HK-2 (cell line): Measurements from ENCODE around the gene DAP.
A peak's percentile ranks its signal among the peaks of the same experiment; 100 is the strongest.
"Not testable (repeated sequence)": the region's sequence is repeated elsewhere in the genome, so short reads cannot be mapped to it uniquely, and the experiment has no call there.

ENCODE experiments used
- DNase-seq: peaks from one replicate; pipeline ENCODE4 v3.0.0-alpha.2; 2018; ENCODE audit not compliant: unreplicated experiment

Gene DAP

GRCh38 chr5:10761185-10761932, at the start of gene DAP:
Gene DAP (minus strand): TSS chr5:10761234. CDS start chr5:10761068, 166 bp downstream.
- DNase-seq: peak; percentile 82

- DNase-seq: no peak
Observed at GRCh38 chr5:10808347-10809226, 47.6 kb upstream of the DAP start.

- DNase-seq: no peak
Observed at GRCh38 chr5:10801931-10802666, 41.1 kb upstream of the DAP start.

- no peak for DNase-seq
Observed at GRCh38 chr5:10800852-10801251, 39.8 kb upstream of the DAP start.

GRCh38 chr5:10797261-10797660, 36.2 kb upstream of the DAP start:
- no peak for DNase-seq

DNA sequence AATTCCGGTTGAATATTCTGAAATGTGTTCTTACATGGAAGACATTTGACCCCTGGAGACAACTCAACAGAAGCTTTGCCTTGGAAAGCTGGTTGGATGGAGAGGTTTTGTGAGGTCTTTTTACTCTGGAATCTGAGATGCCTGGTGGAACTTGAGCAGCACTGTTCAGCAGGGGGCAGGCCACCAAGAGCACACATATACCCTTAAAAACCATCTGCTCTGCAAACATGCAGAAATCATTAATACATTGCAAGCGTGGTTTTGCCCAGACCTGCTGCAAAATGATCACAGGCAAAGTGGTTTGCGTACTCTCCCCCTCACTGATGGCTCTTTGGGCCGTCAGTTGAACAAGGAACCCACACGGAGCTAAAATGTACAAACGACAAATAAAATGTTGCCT, 32.8 kb upstream of the DAP start:
- no peak for DNase-seq

GRCh38 chr5:10792336-10792735, 31.3 kb upstream of the DAP start:
- no peak for DNase-seq

DNA sequence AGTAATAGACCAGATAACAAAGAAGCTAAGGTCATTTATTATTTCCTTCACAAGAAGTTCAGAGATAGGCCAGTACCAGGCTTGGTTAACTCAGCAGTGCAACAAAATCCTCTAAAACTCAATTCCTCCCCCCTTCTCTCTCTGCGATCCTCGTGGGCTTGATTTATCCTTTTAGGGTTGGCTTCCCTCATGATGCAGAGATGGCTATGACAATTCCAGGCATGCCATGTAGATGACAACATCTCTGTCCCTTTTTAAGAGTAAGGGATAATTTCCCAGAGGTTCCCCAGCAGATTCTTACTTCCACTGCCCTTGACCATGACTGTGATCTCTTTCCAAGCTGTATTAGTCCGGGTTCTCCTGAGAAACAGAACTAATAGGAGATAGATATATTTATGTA, 28.7 kb upstream of the DAP start:
- DNase-seq: no peak

DNA sequence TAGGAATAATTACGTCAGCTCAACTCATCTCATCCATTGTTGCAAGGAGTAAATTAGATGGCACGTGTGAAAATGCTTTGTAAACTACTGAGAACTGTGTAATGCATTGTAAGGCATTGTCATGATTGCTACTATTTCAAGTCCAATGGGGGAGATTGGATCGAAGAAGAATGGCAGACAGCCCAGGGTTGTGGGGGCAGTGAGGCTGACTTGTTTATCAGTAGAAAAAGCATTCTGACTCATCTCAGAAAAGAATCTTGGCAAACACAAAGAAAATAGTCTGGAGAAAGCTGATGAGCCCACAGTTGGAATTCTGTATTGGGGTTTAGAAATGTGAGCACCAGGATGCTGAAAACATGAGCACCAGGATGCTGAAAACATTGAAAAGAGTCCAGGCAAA, 28.0 kb upstream of the DAP start:
- no peak for DNase-seq

DNA sequence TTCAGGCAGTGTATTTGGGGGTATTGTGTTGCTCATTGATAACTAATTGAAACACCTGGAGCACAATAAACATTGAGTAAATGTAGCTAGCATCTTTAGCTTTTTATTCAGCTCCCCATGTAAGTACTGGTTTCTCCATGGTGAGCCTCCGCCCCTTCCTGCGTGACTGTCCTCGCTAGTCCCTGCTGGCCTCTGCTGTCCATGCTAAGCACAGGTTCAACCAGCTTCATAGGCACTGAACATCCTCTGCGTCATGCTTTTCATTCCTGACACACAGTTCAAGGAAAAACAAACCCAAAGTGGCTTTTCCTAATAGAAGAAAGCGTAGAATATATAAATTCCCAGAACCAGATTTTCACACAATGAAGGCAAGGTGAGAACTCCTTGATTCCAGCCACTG, 27.3 kb upstream of the DAP start:
- no peak for DNase-seq

- DNase-seq: no peak
Observed at GRCh38 chr5:10786835-10787234, 25.8 kb upstream of the DAP start.

- not testable (repeated sequence) for DNase-seq
Observed at GRCh38 chr5:10780208-10780607, 19.2 kb upstream of the DAP start.

DNA sequence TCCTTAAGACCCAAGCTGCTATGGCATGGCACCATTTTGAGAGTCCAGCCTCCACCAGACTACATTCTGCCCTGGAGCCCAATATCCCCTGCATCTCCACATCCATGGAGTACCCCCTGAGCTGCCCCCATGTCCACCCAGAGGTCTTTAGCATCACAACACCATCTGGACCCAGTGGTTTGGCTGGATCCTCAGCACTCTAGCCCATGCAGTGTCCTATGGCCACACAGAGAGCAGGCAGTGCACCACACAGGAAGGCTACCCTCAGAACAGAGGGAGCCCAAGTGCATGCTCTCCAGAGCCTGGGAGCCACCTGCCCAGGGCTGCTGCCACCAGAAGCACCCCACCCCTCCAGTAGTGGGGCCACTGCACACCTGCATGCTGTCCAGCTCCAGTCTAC, 18.6 kb upstream of the DAP start:
- DNase-seq: no peak

DNA sequence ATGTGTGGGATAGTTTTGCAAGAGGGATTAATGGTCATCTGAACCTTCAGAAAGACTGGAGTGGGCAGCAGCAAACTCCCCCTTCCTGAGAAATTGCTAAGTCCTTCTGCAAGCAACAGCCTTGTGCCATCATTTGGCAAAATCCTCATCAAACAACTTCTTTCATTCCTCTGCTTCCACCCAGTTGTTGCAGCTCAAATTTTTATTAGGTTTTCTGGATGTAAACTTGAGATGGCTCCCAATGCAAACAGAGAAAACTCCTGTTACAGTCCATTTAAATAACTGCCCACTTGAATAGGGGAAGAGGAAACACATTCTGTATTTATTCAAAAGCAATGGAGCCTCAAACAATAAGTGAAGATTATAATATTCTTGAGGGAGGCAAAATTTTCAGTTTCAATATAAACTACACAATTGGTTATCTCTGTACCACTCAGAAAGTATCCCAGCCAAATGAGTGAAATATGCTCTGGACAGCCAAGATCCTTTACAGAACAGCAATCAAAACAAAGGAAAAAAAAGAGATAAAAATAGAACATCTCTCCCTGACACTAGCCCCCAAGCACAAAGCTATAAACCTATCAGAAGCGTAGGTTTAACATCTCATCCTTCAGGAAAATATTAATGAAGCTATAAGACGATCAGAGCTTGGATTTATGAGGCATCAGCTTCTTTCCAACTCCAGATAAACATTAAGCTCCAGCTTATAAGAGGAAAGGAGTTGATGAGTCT, 17.3 kb upstream of the DAP start:
- no peak for DNase-seq

GRCh38 chr5:10775646-10776045, 14.6 kb upstream of the DAP start:
- DNase-seq: no peak

DNA sequence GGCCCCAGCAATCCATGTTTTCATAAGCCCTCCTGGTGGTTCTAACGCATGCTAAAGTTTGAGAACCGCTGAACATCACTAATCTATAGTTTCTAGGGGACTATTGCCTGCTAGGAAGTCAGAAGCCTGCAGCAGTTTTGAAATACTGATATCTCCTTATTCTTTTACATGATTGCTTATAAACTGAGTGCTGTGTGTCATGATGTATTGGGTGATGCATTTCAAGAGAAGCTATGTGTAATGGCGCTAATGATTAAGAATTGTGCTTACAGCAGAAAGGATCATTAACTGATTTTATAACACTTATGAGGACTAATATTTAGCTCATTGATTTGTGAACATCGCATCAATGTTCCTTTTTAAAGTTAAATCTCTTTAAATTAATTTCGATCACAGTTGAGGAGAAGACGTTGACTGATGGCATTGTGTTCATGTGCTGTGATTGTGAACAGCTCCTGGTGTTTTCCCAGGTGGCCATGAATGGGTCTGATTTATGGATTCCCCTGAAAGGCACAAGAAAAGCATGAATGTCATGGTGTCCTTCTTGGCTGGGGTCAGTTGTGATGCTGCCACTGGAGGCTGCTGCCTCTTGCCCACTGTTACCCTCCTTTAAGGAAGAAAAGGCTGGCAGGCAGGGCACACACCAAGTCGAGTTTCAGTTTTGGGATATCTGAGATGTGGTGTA, 12.0 kb upstream of the DAP start:
- no peak for DNase-seq

GRCh38 chr5:10768328-10768899, 7.4 kb upstream of the DAP start:
- no peak for DNase-seq

DNA sequence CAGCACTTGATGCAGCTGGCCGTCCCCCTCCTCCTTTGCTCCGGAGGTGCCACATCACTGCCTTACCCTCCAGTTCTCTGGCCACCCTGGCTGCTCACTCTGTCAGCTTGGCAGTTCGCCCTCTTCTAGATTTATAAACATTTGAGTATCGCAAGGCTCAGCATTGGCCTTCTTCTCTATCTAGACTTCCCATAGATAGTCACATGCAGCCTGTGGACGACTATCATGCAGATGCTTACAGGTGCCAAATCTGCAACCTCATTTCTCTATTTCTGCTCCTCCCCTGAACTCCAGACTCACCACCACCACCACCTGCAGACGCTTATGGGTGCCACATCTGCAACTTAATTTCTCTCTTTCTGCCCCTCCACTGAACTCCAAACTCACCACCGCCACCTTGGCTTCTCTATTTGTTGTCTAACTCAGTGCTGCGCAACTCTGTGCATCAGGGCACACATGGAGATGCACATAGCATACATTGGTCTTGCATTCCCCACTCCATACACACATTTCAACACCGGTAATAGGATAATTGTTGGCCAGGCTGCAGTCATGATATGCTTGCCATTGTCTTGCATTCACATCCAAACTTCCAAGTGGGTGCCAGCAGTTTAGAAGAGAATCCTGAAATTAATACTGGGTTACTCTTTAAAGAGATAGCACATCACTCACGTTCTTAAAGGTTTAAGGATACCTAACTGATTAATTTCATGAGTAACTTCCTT, 1.9 kb upstream of the DAP start:
- no peak for DNase-seq

- DNase-seq: no peak
Observed at GRCh38 chr5:10761933-10762775, 1.1 kb upstream of the DAP start.

DNA sequence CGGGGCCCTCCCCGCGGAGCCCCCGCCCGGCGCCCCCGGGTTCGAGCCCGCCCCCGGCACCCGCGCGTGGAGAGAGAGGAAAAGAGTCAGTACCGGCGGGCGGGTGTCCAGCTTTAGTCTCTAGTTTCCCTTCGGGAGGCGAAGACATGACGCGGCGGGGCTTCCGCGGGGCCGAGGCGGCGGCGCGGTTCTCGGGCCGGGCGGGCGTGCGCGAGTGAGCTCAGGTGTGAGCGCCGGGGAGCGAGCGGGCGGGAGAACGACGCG, 181 bp downstream of the DAP start:
- DNase-seq: no peak
